Neural cell (in vitro differentiated cells): ENCODE results near the gene SEMA6A. TPM values are rescaled to one million over a fixed set of nuclear protein-coding genes. Genes with fewer than 3 reads are reported as not detected.

ENCODE experiments used
- H2AFZ ChIP-seq: fragments of 200-600, 300-800 bp; sonication (generic), shearing (Covaris generic); 2 replicates; pipeline ENCODE4 v1.6.0; 2014; ENCODE audit warnings: low read depth, mild to moderate bottlenecking, antibody characterized with exemption, low read length, moderate library complexity
- H3F3A ChIP-seq: fragments of 200-600 bp; shearing (Covaris generic); 2 replicates; pipeline ENCODE4 v1.6.1; 2016; ENCODE audit warnings: mild to moderate bottlenecking, moderate library complexity, mixed read lengths, antibody characterized with exemption, low read length; ENCODE audit not compliant: insufficient read depth, poor library complexity, severe bottlenecking
- H3K27ac ChIP-seq: fragments of 200-600, 300-800 bp; sonication (generic), shearing (Covaris generic); 2 replicates; pipeline ENCODE4 v1.5.1; 2014; ENCODE audit warnings: mild to moderate bottlenecking, low read length, moderate library complexity
- H3K27me3 ChIP-seq: fragments of 300-800, 200-600 bp; sonication (generic), shearing (Covaris generic); 2 replicates; pipeline ENCODE4 v1.6.0; 2014; ENCODE audit warnings: mild to moderate bottlenecking, low read depth, low read length, moderate library complexity; ENCODE audit not compliant: insufficient read depth
- H3K36me3 ChIP-seq: fragments of 300-800, 200-600 bp; sonication (generic), shearing (Covaris generic); 2 replicates; pipeline ENCODE4 v1.5.1; 2014; ENCODE audit warnings: mild to moderate bottlenecking, antibody characterized with exemption, low read length, moderate library complexity; ENCODE audit not compliant: insufficient read depth
- H3K4me2 ChIP-seq: fragments of 300-800, 200-600 bp; sonication (generic), shearing (Covaris generic); 2 replicates; pipeline ENCODE4 v1.6.0; 2014; ENCODE audit warnings: mild to moderate bottlenecking, low read length
- H3K4me3 ChIP-seq: fragments of 300-800, 200-600 bp; sonication (generic), shearing (Covaris generic); 2 replicates; pipeline ENCODE4 v1.5.1; 2014; ENCODE audit warnings: mild to moderate bottlenecking, low read length, moderate library complexity
- H3K79me2 ChIP-seq: fragments of 200-600 bp; shearing (Covaris generic); replicated peaks from 2 replicates; pipeline ENCODE4 v1.6.0; 2014; ENCODE audit warnings: mild to moderate bottlenecking, low read length, moderate library complexity; ENCODE audit not compliant: insufficient read depth
- H3K9ac ChIP-seq: fragments of 300-800, 200-600 bp; sonication (generic), shearing (Covaris generic); 2 replicates; pipeline ENCODE4 v1.6.1; 2016; ENCODE audit warnings: mild to moderate bottlenecking, low read length, mixed read lengths
- H3K9me2 ChIP-seq: fragments of 200-600 bp; shearing (Covaris generic); 2 replicates; pipeline ENCODE4 v1.6.1; 2016; ENCODE audit warnings: mild to moderate bottlenecking, low read length, mixed read lengths; ENCODE audit not compliant: insufficient read depth
- H3K9me3 ChIP-seq: fragments of 200-600, 300-800 bp; sonication (generic), shearing (Covaris generic); 2 replicates; pipeline ENCODE4 v1.6.1; 2016; ENCODE audit warnings: mild to moderate bottlenecking, mixed run types, low read length, moderate library complexity, mixed read lengths
- H4K20me1 ChIP-seq: fragments of 200-600 bp; shearing (Covaris generic); 2 replicates; pipeline ENCODE4 v1.6.1; 2016; ENCODE audit warnings: mild to moderate bottlenecking, mixed run types; ENCODE audit not compliant: insufficient read depth
- CTCF ChIP-seq: fragments of 450-650 bp; IDR thresholded peaks from 2 replicates; pipeline ENCODE4 v1.5.1; 2014; ENCODE audit warnings: antibody characterized with exemption, mild to moderate bottlenecking, moderate library complexity; ENCODE audit not compliant: poor library complexity, severe bottlenecking
- EP300 ChIP-seq: fragments of 450-650 bp; conservative IDR thresholded peaks from 2 replicates; pipeline ENCODE4 v1.6.1; 2014; ENCODE audit warnings: antibody characterized with exemption, mild to moderate bottlenecking, moderate library complexity; ENCODE audit not compliant: poor library complexity, severe bottlenecking
- EZH2 ChIP-seq: fragments of 200-600, 300-800 bp; shearing (Covaris generic), sonication (generic); IDR thresholded peaks from 2 replicates; pipeline ENCODE4 v1.6.1; 2014; ENCODE audit warnings: antibody characterized with exemption, low read length, borderline replicate concordance, mild to moderate bottlenecking; ENCODE audit not compliant: insufficient read depth, poor library complexity, severe bottlenecking
- MXI1 ChIP-seq: fragments of 450-650 bp; conservative IDR thresholded peaks from 2 replicates; pipeline ENCODE4 v1.6.1; 2014; ENCODE audit warnings: antibody characterized with exemption, mild to moderate bottlenecking; ENCODE audit not compliant: poor library complexity, severe bottlenecking
- POLR2AphosphoS5 ChIP-seq: IDR thresholded peaks from 2 replicates; pipeline ENCODE4 v1.6.1; 2012
- RAD21 ChIP-seq: fragments of 450-650 bp; conservative IDR thresholded peaks from 2 replicates; pipeline ENCODE4 v1.6.1; 2014; ENCODE audit warnings: antibody characterized with exemption, mild to moderate bottlenecking, moderate library complexity
- REST ChIP-seq: IDR thresholded peaks from 2 replicates; pipeline ENCODE4 v1.6.1; 2012; ENCODE audit warnings: borderline replicate concordance
- SMC3 ChIP-seq: fragments of 450-650 bp; conservative IDR thresholded peaks from 2 replicates; pipeline ENCODE4 v1.6.1; 2014; ENCODE audit warnings: antibody characterized with exemption, mild to moderate bottlenecking, moderate library complexity; ENCODE audit not compliant: poor library complexity
- TAF1 ChIP-seq: IDR thresholded peaks from 2 replicates; pipeline ENCODE4 v1.6.1; 2012; ENCODE audit warnings: low read depth
- polyA plus RNA-seq: library from polyadenylated mRNA; depleted of rRNA; stranded (reverse); fragments of >200 nt; gene quantifications from 2 replicates; pipeline ENCODE4 v1.2.3, GENCODE V29; 2014

The SEMA6A gene
- polyA plus RNA-seq, 1 donor from 2014 or later = 6.5 TPM

GRCh38 chr5:116395226-116395625 is 179.4 kb downstream of the SEMA6A start:
- Histone ChIP-seq H3K27me3 (no peaks in the 10 kb centered on the region), H2AFZ (no peak overlapping the region), H3K4me3 (no peak overlapping the region), H3F3A (no peaks in the 10 kb centered on the region), H3K4me2 (no peak overlapping the region), H3K9me2 (no peaks in the 10 kb centered on the region), H4K20me1 (no peaks in the 10 kb centered on the region), H3K36me3 (no peaks in the 10 kb centered on the region), H3K79me2 (no peaks in the 10 kb centered on the region), H3K9me3 (no peaks in the 10 kb centered on the region), H3K27ac (no peak overlapping the region), H3K9ac (no peak overlapping the region)
- TF ChIP-seq REST = no peak
- TF ChIP-seq CTCF = no peak
- no peak for TF ChIP-seq RAD21
- no peak for TF ChIP-seq EZH2
- no peak for TF ChIP-seq SMC3
- TF ChIP-seq POLR2AphosphoS5 = no peak
- TF ChIP-seq TAF1 = no peak
- TF ChIP-seq MXI1 = no peak

- Histone ChIP-seq H3K36me3 (no peaks in the 10 kb centered on the region), H3K27ac (no peak overlapping the region), H3K9me2 (no peaks in the 10 kb centered on the region), H3K79me2 (no peaks in the 10 kb centered on the region), H2AFZ (no peak overlapping the region), H3K9me3 (no peaks in the 10 kb centered on the region), H3K9ac (no peak overlapping the region), H3K4me2 (no peak overlapping the region), H4K20me1 (no peaks in the 10 kb centered on the region), H3K4me3 (no peak overlapping the region), H3F3A (no peaks in the 10 kb centered on the region), H3K27me3 (no peaks in the 10 kb centered on the region)
- TF ChIP-seq CTCF (no peak), TAF1 (no peak), RAD21 (no peak), MXI1 (no peak), POLR2AphosphoS5 (no peak), SMC3 (no peak), REST (no peak), EP300 (no peak), EZH2 (no peak)
These were observed 180.3 kb downstream of the SEMA6A start for GRCh38 chr5:116394186-116394867.
